ENCODE data around the gene ADRA2B. TPM values are rescaled to one million over a fixed set of nuclear protein-coding genes. Genes with fewer than 3 reads are reported as not detected.

ADRA2B gene
- total RNA-seq, 2 donors from 2014 or later: 0.47 to 0.61 TPM

DNA sequence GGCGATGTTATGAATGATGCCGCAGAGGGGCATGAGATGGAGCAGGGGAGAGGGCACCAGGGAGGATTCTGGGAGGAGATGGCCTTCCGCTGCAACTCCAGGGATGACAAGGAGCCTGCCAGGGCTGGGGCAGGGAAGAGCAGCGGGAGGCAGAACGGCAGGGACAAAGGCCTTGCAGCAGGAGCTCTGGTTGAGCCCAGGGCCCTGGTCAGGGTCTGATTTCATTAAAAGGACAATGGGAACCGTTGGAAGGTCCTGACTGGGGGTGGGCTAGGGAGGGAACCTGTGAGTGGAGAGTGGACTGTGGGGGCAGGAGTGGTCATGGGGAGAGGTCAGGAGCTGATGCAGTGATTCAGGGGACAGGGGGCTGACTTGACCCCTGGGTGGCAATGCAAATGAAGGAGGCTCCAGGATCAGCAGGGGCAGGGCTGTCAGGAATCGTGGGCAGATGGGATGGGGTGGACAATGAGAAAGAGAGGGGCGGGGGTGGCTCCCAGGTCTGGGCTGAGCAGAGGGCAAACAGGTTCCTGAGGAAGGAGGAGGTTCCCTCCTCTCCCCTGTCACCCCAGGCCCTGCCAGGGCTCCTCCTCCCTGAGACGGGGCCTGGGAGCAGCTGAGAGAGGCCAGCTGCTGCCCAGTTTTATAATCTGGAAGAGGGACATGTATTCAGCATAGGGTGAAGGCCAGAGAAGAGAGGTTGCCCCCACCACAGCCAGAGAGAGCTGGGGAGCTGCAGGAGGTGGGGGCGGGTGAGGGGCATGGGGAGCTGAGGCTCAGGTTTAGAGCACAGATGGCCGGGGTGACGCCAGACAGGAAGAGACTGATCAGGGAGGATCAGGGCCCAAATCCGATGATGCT lies 36.2 kb upstream of the ADRA2B start:
- ATAC-seq: no peak
- Mint-ChIP-seq H3K9me3 (no peaks in the 10 kb centered on the region), H3K27ac (peak overlapping the region in 1 of 2 donors; percentile 47), H3K36me3 (peaks cover 0 to 6% of the 10 kb centered on the region in 2 donors)
- no peak for DNase-seq (ENCODE audit: low spot score in 2 of 2)

DNA sequence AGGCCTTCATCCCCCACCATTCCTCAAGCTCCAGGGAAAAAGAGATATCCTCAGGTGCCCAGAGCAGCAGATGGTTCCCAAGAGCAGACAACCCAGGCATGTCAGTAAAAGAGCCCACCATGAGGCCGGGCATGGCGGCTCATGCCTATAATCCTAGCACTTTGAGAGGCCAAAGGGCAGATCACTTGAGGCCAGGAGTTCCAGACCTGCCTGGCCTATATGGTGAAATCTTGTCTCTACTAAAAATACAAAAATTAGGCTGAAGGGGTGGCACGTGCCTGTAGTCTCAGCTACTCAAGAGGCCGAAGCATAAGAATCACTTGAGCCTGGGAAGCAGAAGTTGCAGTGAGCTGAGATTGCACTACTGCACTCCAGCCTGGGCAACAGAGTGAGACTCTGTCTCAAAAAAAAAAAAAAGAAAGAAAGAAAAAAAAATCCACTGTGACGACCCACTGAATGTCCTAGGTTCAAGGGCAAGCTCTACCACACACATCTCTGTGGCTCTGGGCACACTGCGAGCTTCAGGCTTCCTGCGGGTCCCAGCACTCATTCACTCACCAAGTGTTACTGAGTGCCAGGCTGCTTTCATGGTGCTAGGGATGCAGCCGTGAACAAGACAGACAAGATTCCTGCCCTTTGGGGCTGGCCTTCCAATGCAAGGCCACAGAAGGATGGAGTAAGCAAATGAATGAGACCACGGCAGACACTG lies 35.4 kb upstream of the ADRA2B start:
- peak overlapping the region in 1 of 2 donors; percentile 83 for H3K27ac Mint-ChIP-seq
- ATAC-seq (no peak), DNase-seq (ENCODE audit: low spot score in 2 of 2) (peak in 1 of 2 donors; percentile 38)
- H3K9me3 Mint-ChIP-seq: no peaks in the 10 kb centered on the region
- peaks cover 0 to 6% of the 10 kb centered on the region in 2 donors for H3K36me3 Mint-ChIP-seq

DNA sequence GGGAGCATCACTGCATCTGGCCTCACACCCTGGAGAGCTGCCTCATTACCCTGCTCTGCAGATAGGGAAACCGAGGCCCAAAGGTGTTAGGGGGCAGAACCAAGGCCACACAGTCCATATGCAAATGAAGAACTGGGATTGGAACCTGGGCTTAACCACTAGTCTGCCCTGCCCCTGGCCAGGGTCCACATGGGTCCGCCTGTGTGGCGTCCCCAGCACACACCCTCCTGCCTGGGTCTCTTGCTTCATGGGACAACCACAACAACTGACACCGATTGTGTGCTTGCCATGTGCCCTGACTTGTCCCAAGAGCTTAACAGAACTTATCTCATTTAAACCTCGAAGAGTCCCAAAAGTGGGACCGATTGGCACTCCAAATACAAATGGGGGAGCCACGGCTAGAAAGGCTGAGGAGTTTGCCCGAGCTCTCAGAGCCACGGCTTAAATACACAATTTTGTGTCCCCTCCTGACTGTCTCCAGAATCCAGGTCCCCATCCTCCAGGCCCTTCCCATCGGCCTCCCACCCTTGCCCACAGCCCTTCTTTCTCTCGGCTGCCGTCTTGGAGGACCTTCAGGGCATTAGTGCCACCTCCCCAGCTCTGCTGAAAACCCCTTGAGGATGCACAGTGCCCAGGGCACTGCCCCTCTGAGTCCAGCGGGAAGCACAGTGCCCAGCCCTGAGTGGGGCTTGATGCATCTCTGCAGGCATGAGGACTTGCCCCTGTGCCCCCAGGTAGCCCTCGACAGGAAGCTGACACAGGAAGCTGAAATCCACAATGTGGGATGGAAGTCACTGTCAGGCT lies 34.6 kb upstream of the ADRA2B start:
- Mint-ChIP-seq H3K9me3 (no peaks in the 10 kb centered on the region), H3K27ac (peak overlapping the region in 1 of 2 donors; percentile 83), H3K36me3 (peaks cover 0 to 6% of the 10 kb centered on the region in 2 donors)
- DNase-seq (ENCODE audit: low spot score in 2 of 2): peak in 1 of 2 donors; percentile 52
- ATAC-seq: no peak

DNA sequence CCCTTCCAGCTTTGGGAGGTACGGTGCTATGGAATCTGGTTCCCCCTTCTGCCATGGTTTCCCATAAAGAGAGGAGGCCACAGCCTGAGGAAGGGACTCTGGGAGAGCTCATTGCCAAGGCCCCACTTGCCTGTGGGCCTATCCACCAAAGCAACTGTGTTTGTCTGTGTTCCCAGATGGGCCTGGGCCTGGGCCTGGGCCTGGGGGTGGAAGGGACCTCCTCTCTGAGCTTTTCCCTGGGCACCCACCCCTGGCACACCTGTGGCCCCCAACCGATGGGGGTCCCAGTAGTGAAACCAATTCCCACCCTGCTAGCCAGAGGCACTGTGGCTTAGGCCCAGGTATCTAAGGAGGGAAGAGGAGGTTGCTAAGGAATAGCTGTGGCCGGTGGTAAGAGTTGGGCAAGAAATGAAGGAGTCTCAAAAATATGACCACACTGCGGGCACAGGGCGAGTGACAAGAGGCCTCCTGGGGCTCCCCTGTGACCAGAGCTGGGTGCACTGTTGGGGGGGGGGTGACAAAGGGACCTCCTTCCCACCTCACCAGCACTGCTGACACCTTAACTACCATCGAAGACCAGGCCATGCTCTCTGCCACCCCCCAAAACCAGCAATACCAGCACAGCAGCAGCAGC lies 33.8 kb upstream of the ADRA2B start:
- Mint-ChIP-seq H3K27ac (no peak overlapping the region), H3K36me3 (peaks cover 0 to 6% of the 10 kb centered on the region in 2 donors), H3K9me3 (no peaks in the 10 kb centered on the region)
- DNase-seq (ENCODE audit: low spot score in 2 of 2): peak in 1 of 2 donors; percentile 53
- no peak for ATAC-seq

DNA sequence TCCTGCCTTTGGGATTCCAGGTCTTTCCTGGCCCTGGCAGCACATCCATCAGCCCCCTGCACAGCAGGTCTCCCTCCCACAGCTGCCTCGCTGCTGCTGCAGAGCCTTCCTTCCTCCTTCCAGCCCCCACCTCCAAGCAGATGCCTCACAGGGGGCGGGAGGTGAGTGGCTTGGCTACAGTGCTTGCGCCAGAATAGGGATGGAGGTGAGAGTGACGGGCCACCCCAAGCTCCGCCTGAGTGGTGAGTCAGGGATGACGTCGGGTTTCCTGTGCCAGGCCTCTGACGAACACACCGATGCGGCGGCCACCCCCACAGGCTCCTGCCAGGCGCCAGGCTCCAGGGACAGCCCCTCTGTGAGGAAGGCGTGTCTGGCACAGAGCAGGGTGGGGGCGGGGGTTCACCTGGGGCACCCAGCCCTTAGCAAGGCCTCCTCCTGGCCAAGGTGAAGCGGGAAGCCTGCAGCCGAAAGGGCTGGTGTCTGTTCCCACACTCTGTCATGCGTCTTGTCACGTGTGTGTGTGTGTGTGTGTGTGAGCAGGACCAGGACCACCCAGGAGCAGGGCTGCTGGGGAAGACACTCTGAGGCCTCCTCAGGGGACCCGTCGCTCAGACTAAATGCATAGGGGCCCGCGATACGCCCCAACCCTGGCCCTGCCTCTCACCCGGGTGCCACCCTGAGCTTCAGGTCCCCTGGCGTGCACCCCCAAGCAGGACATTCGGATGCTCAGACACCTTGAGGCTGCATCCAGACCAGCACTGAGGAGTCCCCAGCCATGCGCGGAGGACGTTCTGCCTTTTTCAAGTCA lies 32.2 kb upstream of the ADRA2B start:
- DNase-seq (ENCODE audit: low spot score in 2 of 2): peak; percentile 90 to 97
- H3K27ac Mint-ChIP-seq: peak overlapping the region; percentile 97 to 99
- H3K9me3 Mint-ChIP-seq: no peaks in the 10 kb centered on the region
- peaks cover 12 to 18% of the 10 kb centered on the region in 2 donors for H3K36me3 Mint-ChIP-seq
- ATAC-seq: peak; percentile 66 to 67

- Mint-ChIP-seq H3K36me3 (peaks cover 22 to 27% of the 10 kb centered on the region in 2 donors), H3K9me3 (no peaks in the 10 kb centered on the region), H3K27ac (peak overlapping the region; percentile 97 to 99)
- DNase-seq (ENCODE audit: low spot score in 2 of 2): peak in 1 of 2 donors; percentile 78
- peak in 1 of 2 donors; percentile 12 for ATAC-seq
Observed at GRCh38 chr2:96147593-96148201, 31.3 kb upstream of the ADRA2B start.

DNA sequence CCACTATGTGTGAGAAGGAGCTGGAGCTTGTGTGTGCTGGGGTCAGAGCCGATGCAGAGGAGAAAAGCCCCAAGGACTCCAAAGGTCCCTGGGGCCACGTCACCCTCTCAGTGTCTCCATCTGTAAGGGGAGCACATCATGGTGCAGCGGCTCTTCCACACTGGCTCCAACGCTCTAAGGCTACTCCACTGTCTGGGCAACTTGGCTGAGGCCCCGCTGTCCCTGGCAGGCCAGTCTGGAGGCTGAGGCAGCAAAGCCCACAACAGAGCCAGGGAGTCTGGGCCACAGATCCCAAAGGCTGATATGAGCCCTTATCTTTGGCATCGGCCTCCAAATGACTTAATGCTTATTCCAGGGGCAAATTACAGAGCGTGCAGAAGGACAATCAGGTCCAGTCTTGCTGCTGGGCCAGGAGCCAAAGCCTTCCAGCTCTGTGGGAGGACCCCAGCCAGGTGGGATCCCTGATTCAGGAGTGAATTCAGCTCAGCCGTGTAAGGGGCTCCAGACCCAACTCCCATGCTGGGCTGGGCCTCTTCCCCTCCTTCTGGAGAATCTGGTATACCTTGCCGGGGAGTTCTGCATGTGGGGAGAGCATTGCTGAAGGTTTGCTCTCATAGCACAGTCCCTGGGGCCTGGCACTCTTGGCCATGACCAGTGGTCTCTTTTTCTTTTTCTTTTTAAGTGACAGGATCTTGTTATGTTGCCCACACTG lies 30.7 kb upstream of the ADRA2B start:
- Mint-ChIP-seq H3K36me3 (peaks cover 28 to 33% of the 10 kb centered on the region in 2 donors), H3K9me3 (no peaks in the 10 kb centered on the region), H3K27ac (peak overlapping the region; percentile 97 to 99)
- peak in 1 of 2 donors; percentile 74 for DNase-seq (ENCODE audit: low spot score in 2 of 2)
- ATAC-seq: no peak

DNA sequence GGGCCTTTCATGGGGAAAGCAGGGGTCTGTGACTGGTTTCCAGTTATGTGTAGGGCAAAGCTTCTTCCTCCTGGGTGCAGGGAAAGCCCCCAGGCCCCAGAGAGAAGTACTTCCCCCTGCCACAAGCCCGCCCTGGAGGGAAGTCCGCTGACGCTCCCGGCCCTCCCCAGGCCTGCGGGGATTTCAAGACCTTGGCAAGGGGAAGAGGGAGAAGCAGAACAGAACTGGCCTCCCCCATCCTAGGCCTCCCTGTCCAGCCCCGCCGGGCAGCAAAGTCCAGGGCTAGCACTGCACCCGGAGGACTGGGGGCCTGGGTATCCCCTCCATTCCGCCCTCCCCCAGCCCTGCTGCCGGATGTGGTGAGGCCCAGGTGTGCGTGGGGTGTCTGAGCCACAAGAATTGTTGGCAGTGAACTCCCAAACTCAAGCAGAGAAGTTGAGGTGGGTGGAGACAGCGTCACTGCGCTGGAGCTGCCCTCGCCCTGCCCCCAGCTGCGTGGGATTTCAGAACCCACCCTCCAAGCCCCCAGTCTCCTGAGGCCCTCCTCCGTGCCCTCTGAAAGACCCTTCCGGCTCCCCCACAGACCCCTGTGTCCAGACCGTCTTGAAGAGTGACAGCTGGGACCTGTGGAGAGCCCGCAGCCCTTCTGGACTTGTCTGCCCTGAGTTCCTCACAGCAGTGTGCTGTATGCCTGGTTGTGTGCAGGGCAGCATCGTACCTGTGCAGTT lies 29.9 kb upstream of the ADRA2B start:
- Mint-ChIP-seq H3K27ac (peak overlapping the region; percentile 97 to 99), H3K36me3 (peaks cover 29 to 37% of the 10 kb centered on the region in 2 donors), H3K9me3 (no peaks in the 10 kb centered on the region)
- ATAC-seq (peak; percentile 33 to 44), DNase-seq (ENCODE audit: low spot score in 2 of 2) (peak; percentile 82 to 94)

DNA sequence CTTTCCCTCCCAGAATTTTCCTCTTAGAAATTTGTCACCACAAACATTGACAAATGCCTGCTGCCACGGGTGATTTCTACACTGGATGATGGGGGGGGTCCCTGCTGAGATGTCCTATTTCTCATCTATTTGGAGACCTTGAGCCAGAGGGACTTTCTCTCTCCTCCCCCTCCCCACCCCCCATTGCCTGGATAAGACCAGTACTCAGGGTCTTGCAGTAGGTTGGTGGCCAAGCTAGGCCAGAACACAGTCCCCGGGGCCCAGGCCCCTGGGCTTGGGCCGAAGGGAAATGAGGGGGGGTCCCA lies 29.4 kb upstream of the ADRA2B start:
- peak overlapping the region; percentile 97 to 99 for H3K27ac Mint-ChIP-seq
- H3K9me3 Mint-ChIP-seq: no peaks in the 10 kb centered on the region
- H3K36me3 Mint-ChIP-seq: peaks cover 29 to 37% of the 10 kb centered on the region in 2 donors
- ATAC-seq (no peak), DNase-seq (ENCODE audit: low spot score in 2 of 2) (no peak)

DNA sequence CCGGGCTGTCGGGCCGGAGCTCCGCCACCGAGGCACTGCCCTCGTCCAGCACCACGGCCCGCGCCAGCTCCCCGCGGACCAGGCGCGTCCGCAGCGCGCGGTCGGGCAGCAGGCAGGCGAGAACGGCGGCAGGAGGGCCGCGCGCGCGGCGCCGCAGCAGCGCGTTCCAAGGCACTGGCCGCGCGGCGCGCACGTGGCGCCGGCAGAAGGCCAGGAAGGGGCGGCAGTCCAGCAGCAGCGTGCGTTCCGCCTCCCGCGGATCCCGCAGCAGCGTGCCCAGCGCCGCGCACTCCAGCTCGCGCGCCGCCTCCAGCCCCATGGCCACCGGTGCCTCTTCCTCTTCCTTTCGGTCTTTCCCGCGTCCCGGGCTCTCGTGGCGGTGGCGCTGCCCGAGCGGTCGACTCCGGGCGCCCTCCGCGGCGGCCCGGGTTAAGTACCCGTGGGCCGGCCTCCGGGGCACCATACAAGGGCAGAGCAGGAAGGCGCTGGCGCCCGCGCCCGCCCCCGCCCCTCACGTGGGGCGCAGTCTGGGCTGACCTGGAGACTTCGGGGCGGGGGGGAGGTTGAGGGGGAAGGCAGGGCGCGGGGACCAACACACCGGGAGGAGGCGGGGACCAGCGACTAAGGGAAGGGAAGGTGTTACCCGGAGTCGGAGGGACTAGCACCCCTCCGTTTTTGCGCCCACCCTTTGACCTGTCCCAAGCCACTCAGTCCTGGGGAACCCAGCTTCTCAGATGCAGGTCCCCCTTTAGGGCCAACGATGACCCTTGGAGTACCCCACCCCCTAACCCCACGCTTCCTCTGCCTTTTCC lies 28.9 kb upstream of the ADRA2B start, which contains the start of gene DUSP2:
Gene DUSP2, minus strand, starts transcription at position 405 of the 812 bp plus-strand sequence. Its CDS starts 86 bp downstream, at position 319.
- H3K27ac Mint-ChIP-seq: peak within 1 kb of the TSS; percentile 98 to 99

GRCh38 chr2:96144481-96145035 lies 28.2 kb upstream of the ADRA2B start:
- Mint-ChIP-seq H3K27ac (peak overlapping the region; percentile 98 to 99), H3K36me3 (peaks cover 29 to 37% of the 10 kb centered on the region in 2 donors), H3K9me3 (no peaks in the 10 kb centered on the region)
- DNase-seq (ENCODE audit: low spot score in 2 of 2) (no peak), ATAC-seq (no peak)

More for the DNA sequence above, 28.9 kb upstream of the ADRA2B start, which contains the start of gene DUSP2:
- H3K9me3 Mint-ChIP-seq: no peaks in the 10 kb centered on the region
- H3K36me3 Mint-ChIP-seq: peaks cover 29 to 37% of the 10 kb centered on the region in 2 donors
- ATAC-seq (peak; percentile 54 to 66), DNase-seq (ENCODE audit: low spot score in 2 of 2) (peak; percentile 97 to 98)

DNA sequence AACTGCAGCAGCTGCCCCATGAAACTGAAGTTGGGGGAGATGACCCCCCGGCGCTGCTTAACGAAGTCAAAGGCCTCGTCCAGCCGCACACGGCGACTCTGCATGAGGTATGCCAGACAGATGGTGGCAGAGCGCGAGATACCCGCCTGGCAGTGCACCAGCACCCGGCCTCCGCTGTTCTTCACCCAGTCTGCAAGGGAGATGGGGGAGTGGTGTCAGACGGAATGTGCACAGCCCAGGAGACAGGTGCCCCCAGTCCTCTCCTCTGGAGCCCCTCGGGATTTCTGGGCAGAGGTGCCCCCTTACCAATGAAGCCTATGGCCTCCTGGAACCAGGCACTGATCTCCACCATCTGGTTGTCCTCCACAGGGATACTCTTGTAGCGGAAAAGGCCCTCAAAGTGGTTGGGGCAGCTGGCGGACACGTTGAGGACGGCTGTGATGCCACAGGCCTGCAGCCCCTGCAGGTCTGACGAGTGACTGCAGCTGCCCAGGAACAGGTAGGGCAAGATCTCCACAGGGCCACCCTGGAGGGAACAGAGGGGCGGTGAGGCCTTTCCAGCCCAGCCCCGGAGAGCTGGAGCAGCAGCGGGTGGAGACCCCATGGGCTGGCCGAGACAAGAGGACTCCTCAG lies 27.6 kb upstream of the ADRA2B start:
- peak overlapping the region; percentile 98 to 99 for H3K27ac Mint-ChIP-seq
- no peaks in the 10 kb centered on the region for H3K9me3 Mint-ChIP-seq
- DNase-seq (ENCODE audit: low spot score in 2 of 2): peak in 1 of 2 donors; percentile 70
- peaks cover 29 to 37% of the 10 kb centered on the region in 2 donors for H3K36me3 Mint-ChIP-seq
- no peak for ATAC-seq
